ENCODE measurements around the gene EXOC6.

The EXOC6 gene

DNA sequence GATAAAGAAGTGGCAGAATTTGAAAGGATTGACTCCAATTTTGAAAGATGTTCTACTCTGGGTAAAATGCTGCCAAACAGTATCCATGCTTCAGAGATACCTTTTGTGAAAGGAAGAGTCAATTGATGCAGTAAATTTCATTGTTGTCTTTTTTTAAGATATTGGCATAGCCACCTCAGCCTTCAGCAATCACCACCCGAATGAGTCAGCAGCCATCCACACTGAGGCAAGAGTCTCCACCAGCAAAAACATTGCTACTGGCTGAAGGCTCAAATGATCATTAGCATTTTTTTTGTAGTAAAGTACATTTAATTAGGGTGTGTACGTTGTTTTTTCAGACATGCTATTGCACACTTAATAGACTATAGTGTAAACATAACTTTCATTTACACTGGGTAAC, 180.6 kb downstream of the EXOC6 start:
- Histone ChIP-seq H3K4me3 (ENCODE audit: low read depth, low read length) (no peak overlapping the region), H3K9me3 (no peaks in the 10 kb centered on the region), H3K36me3 (no peaks in the 10 kb centered on the region), H3K27me3 (no peaks in the 10 kb centered on the region), H3K4me1 (0 out of 2 replicates have a peak, but pooled peaks cover 1% of the 10 kb centered on the region)
- DNase-seq: no peak
- TF ChIP-seq, protein P1, sequence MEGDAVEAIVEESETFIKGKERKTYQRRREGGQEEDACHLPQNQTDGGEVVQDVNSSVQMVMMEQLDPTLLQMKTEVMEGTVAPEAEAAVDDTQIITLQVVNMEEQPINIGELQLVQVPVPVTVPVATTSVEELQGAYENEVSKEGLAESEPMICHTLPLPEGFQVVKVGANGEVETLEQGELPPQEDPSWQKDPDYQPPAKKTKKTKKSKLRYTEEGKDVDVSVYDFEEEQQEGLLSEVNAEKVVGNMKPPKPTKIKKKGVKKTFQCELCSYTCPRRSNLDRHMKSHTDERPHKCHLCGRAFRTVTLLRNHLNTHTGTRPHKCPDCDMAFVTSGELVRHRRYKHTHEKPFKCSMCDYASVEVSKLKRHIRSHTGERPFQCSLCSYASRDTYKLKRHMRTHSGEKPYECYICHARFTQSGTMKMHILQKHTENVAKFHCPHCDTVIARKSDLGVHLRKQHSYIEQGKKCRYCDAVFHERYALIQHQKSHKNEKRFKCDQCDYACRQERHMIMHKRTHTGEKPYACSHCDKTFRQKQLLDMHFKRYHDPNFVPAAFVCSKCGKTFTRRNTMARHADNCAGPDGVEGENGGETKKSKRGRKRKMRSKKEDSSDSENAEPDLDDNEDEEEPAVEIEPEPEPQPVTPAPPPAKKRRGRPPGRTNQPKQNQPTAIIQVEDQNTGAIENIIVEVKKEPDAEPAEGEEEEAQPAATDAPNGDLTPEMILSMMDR (IDR thresholded peaks at IDR 0.05; ENCODE audit: low read depth, low read length): no peak

DNA sequence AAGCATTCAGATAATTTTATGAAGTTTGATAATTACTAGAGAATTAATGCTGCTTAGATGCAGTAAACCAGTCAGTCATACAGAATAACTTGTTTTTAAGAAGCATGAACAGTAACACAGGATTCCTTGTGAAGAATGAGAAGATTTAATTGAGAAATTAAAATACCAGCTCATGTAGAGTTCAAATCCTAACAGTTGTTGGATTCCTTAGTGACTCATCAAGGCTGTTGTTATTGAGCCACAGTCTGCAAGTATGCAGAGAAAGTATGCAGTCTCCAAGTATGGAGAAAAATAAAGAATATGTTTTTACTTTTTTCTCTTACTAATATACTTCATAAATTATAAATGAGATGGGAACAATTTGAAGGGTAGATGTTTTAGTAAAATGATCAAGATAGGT, 182.1 kb downstream of the EXOC6 start:
- Histone ChIP-seq H3K4me1 (0 out of 2 replicates have a peak, but pooled peaks cover 3% of the 10 kb centered on the region), H3K9me3 (no peaks in the 10 kb centered on the region), H3K36me3 (no peaks in the 10 kb centered on the region), H3K4me3 (ENCODE audit: low read depth, low read length) (no peak overlapping the region), H3K27me3 (no peaks in the 10 kb centered on the region)
- no peak for DNase-seq
- TF ChIP-seq, protein P1 (IDR thresholded peaks at IDR 0.05; ENCODE audit: low read depth, low read length): no peak

DNA sequence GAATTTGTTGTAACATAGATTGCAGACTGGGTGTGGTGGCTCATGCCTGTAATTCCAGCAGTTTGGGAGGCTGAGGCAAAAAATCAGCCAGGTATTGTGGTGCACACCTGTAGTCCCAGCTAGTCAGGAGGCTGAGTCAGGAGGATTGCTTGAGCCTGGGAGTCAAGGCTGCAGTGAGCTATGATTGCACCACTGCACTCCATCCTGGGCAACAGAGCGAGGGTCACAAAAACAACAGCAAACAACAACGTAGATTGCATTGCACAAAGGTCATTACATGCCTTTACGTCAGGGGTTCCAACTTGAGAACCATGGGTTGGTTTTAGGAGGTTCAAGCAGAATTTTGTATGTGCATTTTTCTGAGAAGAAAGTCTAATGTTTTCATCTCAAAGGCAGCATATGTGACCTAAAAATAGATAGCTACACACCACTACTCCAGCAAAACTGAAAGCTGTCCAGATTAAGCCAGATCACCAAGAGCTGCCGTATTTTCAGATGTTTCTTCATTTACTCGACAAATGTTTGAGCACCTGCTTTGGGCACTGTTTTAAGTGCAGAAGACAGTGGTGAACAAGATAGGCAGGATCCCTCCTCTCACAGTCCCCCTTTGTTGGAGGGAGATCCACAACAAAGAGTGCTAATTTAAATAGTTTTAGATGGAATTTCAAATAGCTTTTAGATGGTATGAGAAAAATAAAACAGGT, 183.9 kb downstream of the EXOC6 start:
- no peaks in the 10 kb centered on the region for H3K36me3 ChIP-seq
- no peak overlapping the region for H3K4me3 ChIP-seq (ENCODE audit: low read depth, low read length)
- 0 out of 2 replicates have a peak, but pooled peaks cover 3% of the 10 kb centered on the region for H3K4me1 ChIP-seq
- DNase-seq: no peak
- TF ChIP-seq, protein P1 (IDR thresholded peaks at IDR 0.05; ENCODE audit: low read depth, low read length): no peak
- H3K9me3 ChIP-seq: no peaks in the 10 kb centered on the region
- no peaks in the 10 kb centered on the region for H3K27me3 ChIP-seq

GRCh38 chr10:93032809-93033137, 184.5 kb downstream of the EXOC6 start:
- Histone ChIP-seq H3K4me1 (0 out of 2 replicates have a peak, but pooled peaks cover 3% of the 10 kb centered on the region), H3K4me3 (ENCODE audit: low read depth, low read length) (no peak overlapping the region), H3K36me3 (no peaks in the 10 kb centered on the region), H3K27me3 (no peaks in the 10 kb centered on the region), H3K9me3 (no peaks in the 10 kb centered on the region)
- no peak for DNase-seq
- TF ChIP-seq, protein P1 (IDR thresholded peaks at IDR 0.05; ENCODE audit: low read depth, low read length): no peak

DNA sequence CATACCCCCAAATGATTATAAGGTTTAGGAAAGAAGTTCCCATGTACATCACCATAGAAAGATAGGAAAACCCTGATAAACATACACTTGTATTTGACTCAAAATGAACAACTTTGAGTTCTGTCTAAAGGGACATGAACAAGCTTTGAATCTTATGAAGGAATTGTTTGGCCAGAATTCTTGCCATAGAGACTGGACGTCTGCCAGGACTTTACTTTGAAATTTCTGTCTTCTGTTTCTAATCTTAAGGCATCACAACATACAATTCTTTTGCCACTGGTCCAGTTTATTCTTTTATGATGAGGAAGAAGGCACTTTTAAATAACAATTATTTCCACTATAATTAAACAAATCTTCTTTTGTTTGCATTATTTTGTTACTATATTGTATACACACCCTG, 186.1 kb downstream of the EXOC6 start:
- Histone ChIP-seq H3K36me3 (no peaks in the 10 kb centered on the region), H3K4me3 (ENCODE audit: low read depth, low read length) (no peak overlapping the region), H3K9me3 (no peaks in the 10 kb centered on the region), H3K27me3 (no peaks in the 10 kb centered on the region), H3K4me1 (0 out of 2 replicates have a peak, but pooled peaks cover 3% of the 10 kb centered on the region)
- TF ChIP-seq, protein P1 (IDR thresholded peaks at IDR 0.05; ENCODE audit: low read depth, low read length): no peak
- no peak for DNase-seq

GRCh38 chr10:93039110-93039509, 190.8 kb downstream of the EXOC6 start:
- no peaks in the 10 kb centered on the region for H3K27me3 ChIP-seq
- no peak for DNase-seq
- TF ChIP-seq, protein P1 (IDR thresholded peaks at IDR 0.05; ENCODE audit: low read depth, low read length): no peak
- H3K9me3 ChIP-seq: no peaks in the 10 kb centered on the region
- H3K36me3 ChIP-seq: no peaks in the 10 kb centered on the region
- H3K4me1 ChIP-seq: no peaks in the 10 kb centered on the region
- no peak overlapping the region for H3K4me3 ChIP-seq (ENCODE audit: low read depth, low read length)
